GM12891 (cell line): ENCODE results near the gene MSH3.

Source experiments
- PAX5 ChIP-seq: IDR thresholded peaks from 2 replicates; pipeline ENCODE4 v1.6.1; 2011; ENCODE audit warnings: low read length, moderate library complexity, mild to moderate bottlenecking; ENCODE audit not compliant: insufficient read depth, severe bottlenecking
- POLR2A ChIP-seq: IDR thresholded peaks from 2 replicates; pipeline ENCODE4 v1.6.1; 2011; ENCODE audit warnings: low read depth, low read length, control low read depth
- POU2F2 ChIP-seq: IDR thresholded peaks from 2 replicates; pipeline ENCODE4 v1.6.1; 2011; ENCODE audit warnings: low read depth, mild to moderate bottlenecking, control low read depth, low read length, moderate library complexity
- TAF1 ChIP-seq: IDR thresholded peaks from 2 replicates; pipeline ENCODE4 v1.6.1; 2011; ENCODE audit warnings: low read depth, low read length, control low read depth

GRCh38 chr5:80920333-80920732 is 265.9 kb downstream of the MSH3 start:
- no peak for TF ChIP-seq POLR2A
- TF ChIP-seq TAF1: no peak
- TF ChIP-seq PAX5: no peak
- no peak for TF ChIP-seq POU2F2
